GM18508 (cell line): ENCODE measurements around the gene WDPCP.
"Not testable (repeated sequence)": the region's sequence is repeated elsewhere in the genome, so short reads cannot be mapped to it uniquely, and the experiment has no call there.

Experiments used
- ATAC-seq: cut with Tn5 transposase; IDR thresholded peaks from one replicate; pipeline ENCODE4 v1.9.1; 2021; ENCODE audit warnings: moderate number of reproducible peaks; ENCODE audit not compliant: insufficient read depth, unreplicated experiment

The WDPCP gene

GRCh38 chr2:63132020-63132419, 456.3 kb downstream of the WDPCP start:
- ATAC-seq = no peak

DNA sequence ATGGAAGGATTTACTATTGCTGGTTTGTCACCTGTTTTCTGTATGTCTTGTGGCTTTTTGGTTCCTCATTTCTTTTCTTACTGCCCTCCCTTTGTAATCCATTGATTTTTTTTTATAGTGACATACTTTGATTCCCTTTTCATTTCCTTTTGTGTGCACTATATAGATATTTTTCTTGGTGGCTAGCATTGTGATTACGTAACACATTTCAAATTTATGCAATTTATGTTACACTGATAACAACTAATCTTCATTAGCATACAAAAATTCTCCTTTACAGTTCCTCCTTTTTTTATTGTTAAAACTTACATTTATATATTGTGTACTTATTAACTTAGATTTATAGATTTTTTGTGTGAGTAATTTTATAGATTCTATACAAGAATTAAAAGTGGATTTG, 457.1 kb downstream of the WDPCP start:
- no peak for ATAC-seq

- no peak for ATAC-seq
These were observed 460.7 kb downstream of the WDPCP start for GRCh38 chr2:63127594-63127993.

GRCh38 chr2:63124850-63125249, 463.4 kb downstream of the WDPCP start:
- peak; percentile 73 for ATAC-seq

DNA sequence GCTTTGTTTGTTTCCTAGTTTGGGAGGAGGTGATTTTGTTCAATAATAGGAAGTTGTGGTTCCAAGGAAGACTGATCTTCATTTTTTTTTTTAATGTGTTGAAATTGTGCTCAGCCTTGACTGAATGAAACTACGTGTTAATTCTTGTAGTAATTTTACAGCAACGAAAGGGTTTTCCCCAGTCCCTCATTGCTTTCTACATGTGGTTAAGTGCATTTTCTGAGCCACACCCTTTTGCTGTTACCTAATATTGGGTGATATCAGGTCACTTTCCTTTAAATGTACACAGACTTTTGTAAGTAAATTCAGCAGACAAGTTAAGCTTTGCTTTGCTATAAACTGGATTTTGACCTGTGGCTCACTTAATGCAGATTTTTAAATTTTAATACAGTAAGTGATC, 464.1 kb downstream of the WDPCP start:
- ATAC-seq = peak; percentile 58

DNA sequence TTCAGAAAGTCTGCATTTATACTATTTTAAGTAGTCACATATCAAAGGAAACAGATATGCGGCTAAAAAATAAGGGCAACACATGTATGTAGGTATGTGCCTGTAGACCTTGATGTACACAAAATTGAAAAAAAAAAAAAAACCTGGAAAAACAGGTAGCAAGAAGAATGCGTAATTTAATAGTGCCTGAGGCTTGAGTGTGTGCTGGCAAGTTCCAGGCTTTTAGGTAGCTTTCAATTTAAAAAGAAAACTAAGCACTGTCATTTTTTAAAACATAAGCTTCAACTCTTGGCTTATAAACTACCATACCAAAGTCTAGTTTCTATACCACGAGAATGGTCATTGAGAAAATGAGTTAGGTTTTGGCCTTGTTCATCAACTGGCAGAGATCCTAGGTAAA, 465.4 kb downstream of the WDPCP start:
- ATAC-seq = no peak

GRCh38 chr2:63121055-63121834, 467.0 kb downstream of the WDPCP start:
- no peak for ATAC-seq

- no peak for ATAC-seq
These were observed 469.5 kb downstream of the WDPCP start for GRCh38 chr2:63118821-63119220.

- ATAC-seq = no peak
These were observed 483.8 kb downstream of the WDPCP start for GRCh38 chr2:63104482-63104881.

- no peak for ATAC-seq
These were observed 486.3 kb downstream of the WDPCP start for GRCh38 chr2:63101954-63102353.

DNA sequence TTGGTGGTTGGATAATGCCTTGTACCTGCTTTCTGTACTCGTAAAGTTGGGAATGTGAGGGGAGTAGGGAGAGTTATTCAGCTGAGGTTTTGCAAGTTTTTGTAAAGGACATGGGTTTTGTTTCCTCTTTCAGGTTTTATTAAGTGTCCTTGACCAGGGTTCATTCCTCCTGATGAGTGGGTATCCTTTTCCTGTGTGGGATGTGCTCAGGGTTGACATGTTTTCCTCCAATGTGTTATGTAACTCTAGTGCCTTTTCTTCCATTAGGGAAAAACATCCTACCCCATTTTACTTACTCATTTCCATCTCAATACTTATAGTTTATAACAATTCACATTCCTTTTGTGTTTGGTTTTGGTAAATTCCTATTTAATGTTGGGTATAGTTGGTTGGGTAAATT, 489.2 kb downstream of the WDPCP start:
- no peak for ATAC-seq

GRCh38 chr2:63096491-63096890, 491.8 kb downstream of the WDPCP start:
- no peak for ATAC-seq

DNA sequence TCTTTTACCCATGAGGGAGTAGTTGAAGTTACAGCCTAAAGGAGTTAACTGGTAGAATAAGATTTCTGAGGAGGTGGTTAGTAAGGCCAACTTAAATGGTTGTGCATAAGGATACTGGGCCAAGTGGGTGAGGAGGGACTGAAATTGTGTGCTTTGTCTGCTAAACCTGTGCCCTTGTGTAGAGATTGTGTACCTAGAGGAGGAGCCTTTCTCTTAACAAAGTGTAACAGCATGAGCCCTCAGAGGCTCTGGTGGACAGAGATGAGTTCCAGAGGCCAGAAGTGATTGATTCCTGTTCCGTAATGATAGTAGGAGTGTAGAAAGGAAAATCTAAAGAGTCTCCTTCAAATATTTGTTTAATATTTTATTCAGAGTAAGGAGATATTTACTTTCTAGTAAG, 494.8 kb downstream of the WDPCP start:
- no peak for ATAC-seq

GRCh38 chr2:63092857-63093256, 495.4 kb downstream of the WDPCP start:
- ATAC-seq = no peak

DNA sequence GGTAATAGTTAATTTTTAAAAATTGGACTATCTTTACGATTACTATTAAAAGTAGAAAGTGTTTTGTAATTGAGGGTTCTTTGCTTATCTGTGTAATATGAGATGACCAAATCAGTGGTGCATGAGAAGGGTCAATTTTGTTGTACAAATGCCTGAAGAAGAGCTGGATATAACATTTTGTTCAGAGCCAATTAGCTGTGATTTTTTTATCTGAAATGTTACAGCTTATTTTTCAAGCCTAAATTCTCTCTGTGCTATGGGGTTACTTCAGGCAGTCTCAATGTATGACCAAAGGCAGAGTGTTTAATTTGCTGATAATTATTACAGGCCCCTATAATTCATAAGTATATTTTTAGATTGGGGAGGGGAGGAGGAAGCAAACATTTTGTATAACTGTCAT, 495.9 kb downstream of the WDPCP start:
- ATAC-seq = no peak

DNA sequence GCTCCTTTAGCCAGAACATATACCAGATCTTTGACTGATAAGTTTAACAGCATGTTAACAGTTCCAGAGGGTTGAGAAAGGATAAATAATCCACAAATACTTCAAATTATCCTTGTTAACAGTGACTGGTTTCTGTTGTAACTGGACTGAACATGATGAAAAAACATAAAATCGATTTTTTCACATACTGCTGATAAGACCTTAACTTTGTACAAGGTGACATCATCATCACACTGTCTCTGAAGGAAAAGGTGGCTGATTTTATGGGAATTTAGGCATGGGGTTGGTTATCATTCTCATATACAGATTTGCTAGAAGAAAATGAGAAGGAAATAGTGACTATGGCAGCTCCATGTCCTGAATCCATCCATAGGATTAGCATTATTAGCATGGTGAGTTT, 501.6 kb downstream of the WDPCP start:
- no peak for ATAC-seq

GRCh38 chr2:63081404-63081803, 506.9 kb downstream of the WDPCP start:
- no peak for ATAC-seq

DNA sequence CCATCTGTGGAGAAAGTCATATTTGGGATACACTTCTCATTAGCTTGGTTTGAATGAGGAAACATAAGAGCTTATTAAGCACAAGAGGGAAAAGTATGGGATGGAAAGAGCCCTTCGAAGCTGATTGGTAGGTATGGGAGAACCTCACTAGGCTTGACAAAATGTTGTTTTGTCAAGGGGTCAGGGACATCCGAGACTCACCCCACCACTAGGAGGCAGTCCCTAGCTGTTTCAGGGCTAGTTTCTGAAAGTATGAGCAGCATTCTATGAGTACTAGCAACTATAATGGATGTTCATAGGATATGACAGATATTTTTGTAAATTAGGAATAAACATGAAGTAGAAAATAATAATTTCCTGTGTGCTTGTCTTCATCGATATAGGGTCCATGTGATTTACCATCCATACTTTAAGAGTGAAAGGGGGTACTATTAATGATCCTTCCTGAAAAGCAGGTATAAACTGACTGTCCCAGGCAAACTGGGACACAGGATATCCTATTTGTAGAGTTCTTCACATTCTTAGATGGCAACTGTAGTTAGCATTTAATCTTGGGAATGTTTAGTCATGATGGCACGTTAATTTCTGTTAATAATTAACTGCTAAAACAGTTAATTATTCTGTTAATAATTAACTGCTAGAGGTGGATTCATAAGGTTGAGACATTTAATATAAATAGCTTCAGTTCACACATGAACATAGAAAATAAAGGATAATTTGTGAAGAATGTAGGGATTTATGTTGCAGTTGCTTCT, 509.2 kb downstream of the WDPCP start:
- no peak for ATAC-seq

GRCh38 chr2:63074399-63074798, 513.9 kb downstream of the WDPCP start:
- ATAC-seq = not testable (repeated sequence)

DNA sequence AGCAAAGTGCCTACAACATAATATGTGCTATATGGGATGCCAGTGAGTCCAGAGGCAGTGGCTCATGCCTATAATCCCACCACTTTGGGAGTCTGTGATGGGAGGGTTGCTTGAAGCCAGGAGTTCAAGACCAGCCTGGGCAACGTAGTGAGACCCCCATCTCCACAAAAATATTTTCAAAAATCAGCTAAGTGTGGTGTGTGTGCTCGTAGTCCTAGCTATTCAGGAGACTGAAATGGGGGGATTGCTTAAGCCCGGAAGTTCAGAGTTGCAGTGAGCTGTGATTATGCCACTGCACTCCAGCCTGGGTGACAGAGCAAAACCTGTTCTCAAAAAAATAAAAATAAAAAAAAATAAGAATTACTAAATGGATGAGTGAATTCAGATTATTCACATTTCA, 514.3 kb downstream of the WDPCP start:
- no peak for ATAC-seq

GRCh38 chr2:63071664-63072063, 516.6 kb downstream of the WDPCP start:
- no peak for ATAC-seq
